SK-N-SH treated with all-trans-retinoic acid at 6 μM for 48 hours (cell line): ENCODE data around the gene DUS4L.

Experiments used
- CREB5 ChIP-seq: fragments of 250-450 bp; sonication (Bioruptor Pico); IDR thresholded peaks from 2 replicates; pipeline ENCODE4 v1.5.1; 2020; ENCODE audit warnings: low read depth, mild to moderate bottlenecking, moderate library complexity
- CSRNP3 ChIP-seq: fragments of 250-450 bp; sonication (Bioruptor Pico); IDR thresholded peaks from 2 replicates; pipeline ENCODE4 v1.5.1; 2021; ENCODE audit warnings: mild to moderate bottlenecking, moderate library complexity
- GLIS3 ChIP-seq: fragments of 250-450 bp; sonication (Bioruptor Pico); IDR thresholded peaks from 2 replicates; pipeline ENCODE4 v1.5.0; 2020; ENCODE audit warnings: mild to moderate bottlenecking, moderate library complexity
- PATZ1 ChIP-seq: fragments of 250-450 bp; sonication (Bioruptor Pico); IDR thresholded peaks from 2 replicates; pipeline ENCODE4 v1.8.0; 2020; ENCODE audit warnings: mild to moderate bottlenecking, moderate library complexity, borderline replicate concordance
- POU6F1 ChIP-seq: fragments of 250-450 bp; sonication (Bioruptor Pico); IDR thresholded peaks from 2 replicates; pipeline ENCODE4 v1.8.0; 2021; ENCODE audit warnings: low read depth, mild to moderate bottlenecking, moderate library complexity, borderline replicate concordance
- SNAI2 ChIP-seq: fragments of 250-450 bp; sonication (Bioruptor Pico); IDR thresholded peaks from 2 replicates; pipeline ENCODE4 v1.5.0; 2020; ENCODE audit warnings: mild to moderate bottlenecking, moderate library complexity
- ZFP3 ChIP-seq: fragments of 250-450 bp; sonication (Bioruptor Pico); IDR thresholded peaks from 2 replicates; pipeline ENCODE4 v1.5.0; 2020; ENCODE audit warnings: mild to moderate bottlenecking, moderate library complexity
- ZNF565 ChIP-seq: fragments of 450-650 bp; formaldehyde crosslinking; conservative IDR thresholded peaks from 2 replicates; pipeline ENCODE4 v1.5.0; 2020; ENCODE audit warnings: low read depth, mild to moderate bottlenecking, moderate library complexity
- ZNF70 ChIP-seq: fragments of 450-650 bp; formaldehyde crosslinking; IDR thresholded peaks from 2 replicates; pipeline ENCODE4 v1.5.0; 2020; ENCODE audit warnings: mild to moderate bottlenecking, moderate library complexity

GRCh38 chr7:107582875-107583274 lies 19.1 kb downstream of the DUS4L start:
- TF ChIP-seq PATZ1 (CRISPR knock-in tag) (no peak), SNAI2 (CRISPR knock-in tag) (no peak), GLIS3 (CRISPR knock-in tag) (no peak), CREB5 (CRISPR knock-in tag) (no peak), POU6F1 (CRISPR knock-in tag) (no peak), ZNF565 (CRISPR knock-in tag) (no peak), ZFP3 (no peak), ZNF70 (CRISPR knock-in tag) (no peak), CSRNP3 (CRISPR knock-in tag) (no peak)
